IMR-90 (cell line): ENCODE results near the gene ADAMTS18. TPM values are rescaled to one million over a fixed set of nuclear protein-coding genes. Genes with fewer than 3 reads are reported as not detected.

Experiments
- ATAC-seq: fragments of 200-7000 bp; cut with Tn5 transposase; 2 replicates; pipeline ENCODE4 v1.9.1; 2020; ENCODE audit warnings: low read depth, mild to moderate bottlenecking, moderate library complexity
- BruUV-seq: library from RNA; stranded (reverse); fragments of 400-500 nt; replicated peaks from 2 replicates; lab custom pipeline; 2021; lab: Mats Ljungman, UMichigan
- CTCF ChIA-PET: fragments of 300-600 bp; formaldehyde crosslinking; extraction: SDS; loops from one replicate; lab custom pipeline; 2021; ENCODE audit warnings: antibody characterized with exemption; lab: Yijun Ruan, JAX
- POLR2A ChIA-PET: fragments of 300-600 bp; sonication (Branson Sonifier 250); formaldehyde crosslinking; loops from one replicate; lab custom pipeline; 2022; ENCODE audit warnings: antibody characterized with exemption; ENCODE audit not compliant: unreplicated experiment; lab: Charles Lee
- DNase-seq: peaks from one replicate; pipeline ENCODE4 v3.0.0; 2013
- H2AFZ ChIP-seq: replicated peaks from 2 replicates; pipeline ENCODE3; 2013; ENCODE audit warnings: low read length, mild to moderate bottlenecking; ENCODE audit not compliant: poor library complexity
- H2AK5ac ChIP-seq: 2 replicates; pipeline ENCODE4 v1.6.1; 2013; ENCODE audit warnings: low read depth, low read length, inconsistent platforms
- H2AK9ac ChIP-seq: replicated peaks from 2 replicates; pipeline ENCODE3; 2013; ENCODE audit warnings: mild to moderate bottlenecking, low read depth, low read length, moderate library complexity; ENCODE audit not compliant: poor library complexity
- H2BK120ac ChIP-seq: 2 replicates; pipeline ENCODE4 v1.6.1; 2013; ENCODE audit warnings: low read depth, low read length, inconsistent platforms
- H2BK15ac ChIP-seq: 3 replicates; pipeline ENCODE4 v1.6.1; 2013; ENCODE audit warnings: low read depth, low read length, inconsistent platforms
- H2BK20ac ChIP-seq: 2 replicates; pipeline ENCODE4 v1.6.1; 2013; ENCODE audit warnings: low read depth, mild to moderate bottlenecking, inconsistent platforms, low read length, moderate library complexity
- H2BK5ac ChIP-seq: 2 replicates; pipeline ENCODE4 v1.6.1; 2013; ENCODE audit warnings: mild to moderate bottlenecking, low read depth, low read length, inconsistent platforms; ENCODE audit not compliant: poor library complexity, severe bottlenecking
- H3K14ac ChIP-seq: replicated peaks from 2 replicates; pipeline ENCODE4 v1.6.1; 2013; ENCODE audit warnings: low read depth, low read length, inconsistent platforms
- H3K18ac ChIP-seq: 2 replicates; pipeline ENCODE4 v1.6.1; 2013; ENCODE audit warnings: low read depth, low read length, control low read depth
- H3K23ac ChIP-seq: 2 replicates; pipeline ENCODE4 v1.6.1; 2013; ENCODE audit warnings: low read depth, low read length, inconsistent platforms
- H3K27ac ChIP-seq: 2 replicates; pipeline ENCODE4 v1.5.1; 2013; ENCODE audit warnings: mild to moderate bottlenecking, control low read depth, low read length; ENCODE audit not compliant: insufficient read depth
- H3K27me3 ChIP-seq: 2 replicates; pipeline ENCODE4 v1.6.1; 2013; ENCODE audit warnings: low read length; ENCODE audit not compliant: control insufficient read depth, insufficient read depth
- H3K36me3 ChIP-seq: 2 replicates; pipeline ENCODE4 v1.6.1; 2013; ENCODE audit warnings: low read length, mixed read lengths; ENCODE audit not compliant: control insufficient read depth, insufficient read depth
- H3K4ac ChIP-seq: 2 replicates; pipeline ENCODE4 v1.6.1; 2013; ENCODE audit warnings: low read depth, low read length, inconsistent platforms
- H3K4me1 ChIP-seq: 2 replicates; pipeline ENCODE4 v1.6.1; 2013; ENCODE audit warnings: low read length, mixed read lengths; ENCODE audit not compliant: control insufficient read depth, insufficient read depth
- H3K4me2 ChIP-seq: 2 replicates; pipeline ENCODE4 v1.6.1; 2013; ENCODE audit warnings: low read depth, mild to moderate bottlenecking, control low read depth, low read length, moderate library complexity
- H3K4me3 ChIP-seq: 2 replicates; pipeline ENCODE4 v1.5.1; 2013; ENCODE audit warnings: low read depth, mild to moderate bottlenecking, control low read depth, low read length, moderate library complexity; ENCODE audit not compliant: insufficient read depth
- H3K56ac ChIP-seq: 2 replicates; pipeline ENCODE4 v1.6.1; 2013; ENCODE audit warnings: low read length, inconsistent platforms; ENCODE audit not compliant: insufficient read depth; ENCODE audit errors: extremely low read depth
- H3K79me1 ChIP-seq, 2 experiments: 2 replicates each; pipeline ENCODE4 v1.6.1; 2013; ENCODE audit warnings: low read length in 2 of 2, inconsistent platforms in 1 of 2, low read depth in 1 of 2
- H3K9ac ChIP-seq: 2 replicates; pipeline ENCODE4 v1.6.1; 2013; ENCODE audit warnings: low read depth, low read length, control low read depth
- H3K9me1 ChIP-seq: 2 replicates; pipeline ENCODE4 v1.6.1; 2013; ENCODE audit warnings: low read length, inconsistent platforms; ENCODE audit not compliant: insufficient read depth
- H3K9me3 ChIP-seq: 2 replicates; pipeline ENCODE4 v1.6.1; 2013; ENCODE audit warnings: low read length; ENCODE audit not compliant: control insufficient read depth, insufficient read depth
- H4K20me1 ChIP-seq: 2 replicates; pipeline ENCODE4 v1.6.1; 2013; ENCODE audit warnings: low read length, inconsistent platforms; ENCODE audit not compliant: insufficient read depth
- H4K5ac ChIP-seq: 2 replicates; pipeline ENCODE4 v1.6.1; 2013; ENCODE audit warnings: mild to moderate bottlenecking, low read depth, low read length, control low read depth
- H4K8ac ChIP-seq, 2 experiments: 2 replicates each; pipeline ENCODE4 v1.6.1; 2013; ENCODE audit warnings: low read depth in 2 of 2, low read length in 2 of 2, control low read depth in 1 of 2, inconsistent platforms in 1 of 2
- H4K91ac ChIP-seq: 2 replicates; pipeline ENCODE4 v1.6.1; 2013; ENCODE audit warnings: low read depth, low read length, inconsistent platforms; ENCODE audit not compliant: insufficient read depth
- BHLHE40 ChIP-seq: fragments of 150-350 bp; IDR thresholded peaks from 2 replicates; pipeline ENCODE4 v1.6.1; 2016; ENCODE audit warnings: mild to moderate bottlenecking, low read depth, low read length
- CEBPB ChIP-seq: IDR thresholded peaks from 2 replicates; pipeline ENCODE4 v1.6.1; 2012; ENCODE audit warnings: low read depth, low read length, improper control_type of control experiment
- CHD1 ChIP-seq: IDR thresholded peaks from 2 replicates; pipeline ENCODE4 v1.6.1; 2012; ENCODE audit warnings: low read depth, low read length, improper control_type of control experiment
- FOS ChIP-seq: fragments of 150-350 bp; IDR thresholded peaks from 2 replicates; pipeline ENCODE4 v1.6.1; 2016; ENCODE audit warnings: low read depth, low read length
- MAZ ChIP-seq: IDR thresholded peaks from 2 replicates; pipeline ENCODE4 v1.6.1; 2012; ENCODE audit warnings: low read depth, mild to moderate bottlenecking, low read length, improper control_type of control experiment, moderate library complexity, borderline replicate concordance
- POLR2A ChIP-seq: IDR thresholded peaks from 2 replicates; pipeline ENCODE4 v1.6.1; 2012; ENCODE audit warnings: mild to moderate bottlenecking, low read depth, low read length
- RCOR1 ChIP-seq: IDR thresholded peaks from 2 replicates; pipeline ENCODE4 v1.6.1; 2012; ENCODE audit warnings: mild to moderate bottlenecking, low read length, improper control_type of control experiment; ENCODE audit not compliant: insufficient replicate concordance
- RFX5 ChIP-seq: IDR thresholded peaks from 2 replicates; pipeline ENCODE4 v1.8.0; 2012; ENCODE audit warnings: low read depth, mild to moderate bottlenecking, low read length, moderate library complexity
- SMC3 ChIP-seq: fragments of 150-350 bp; IDR thresholded peaks from 2 replicates; pipeline ENCODE4 v1.6.1; 2016; ENCODE audit warnings: low read depth, mild to moderate bottlenecking, antibody characterized with exemption, low read length, moderate library complexity
- WGBS, 2 experiments: methylation state at CpG; one replicate each; pipeline versions ENCODE4 v1.1.5 to v1.1.7; 2013; ENCODE audit warnings: missing lambda C conversion rate in 2 of 2; ENCODE audit not compliant: insufficient read length in 1 of 2; ENCODE audit errors: extremely low coverage in 2 of 2; 5-methylcytosine and 5-hydroxymethylcytosine counted together
- dilution Hi-C: fragments of 300-500 bp; cut with HindIII; formaldehyde crosslinking; loops from one replicate; pipeline ENCODE4 v1.14.3; 2018; ENCODE audit warnings: low sequenced_read_pairs; ENCODE audit not compliant: unreplicated experiment
- in situ Hi-C: fragments of 300-500 bp; cut with MboI; formaldehyde crosslinking; loops from 3 replicates; pipeline ENCODE4 v1.14.3; 2019; ENCODE audit warnings: low sequenced_read_pairs, inconsistent platforms, mixed read lengths
- intact Hi-C: fragments of 100-400 bp; cut with micrococcal nuclease; formaldehyde crosslinking; loops from 2 replicates; pipeline ENCODE4 v1.10.0; 2022
- polyA plus RNA-seq, 3 experiments: library from polyadenylated mRNA; depleted of rRNA; stranded (reverse); fragments of >200 nt; gene quantifications; 2 replicates each; pipeline ENCODE4 v1.2.3, GENCODE V29; 2012; ENCODE audit warnings: low replicate concordance in 1 of 3
- total RNA-seq: library from RNA; depleted of rRNA; stranded (reverse); fragments of >200 nt; gene quantifications from 2 replicates; pipeline ENCODE4 v1.2.3, GENCODE V29; 2012
- TF ChIP-seq, protein P1 (sequence below): conservative IDR thresholded peaks from 2 replicates; pipeline ENCODE4 v1.5.1; 2012; ENCODE audit warnings: mild to moderate bottlenecking, low read depth, low read length, improper control_type of control experiment
- TF ChIP-seq, protein P2 (sequence below): fragments of 150-350 bp; IDR thresholded peaks from 2 replicates; pipeline ENCODE4 v1.6.1; 2017; ENCODE audit warnings: mild to moderate bottlenecking, antibody characterized with exemption, low read length, low read depth
- TF ChIP-seq, protein P3 (sequence below): fragments of 150-350 bp; IDR thresholded peaks from 2 replicates; pipeline ENCODE4 v1.6.1; 2016; ENCODE audit warnings: low read depth, mild to moderate bottlenecking, low read length, moderate library complexity, borderline replicate concordance

Gene ADAMTS18
- total and polyA plus RNA-seq, 2 of the 4 experiments (the other 2 are of a cell fraction) = not detected

DNA sequence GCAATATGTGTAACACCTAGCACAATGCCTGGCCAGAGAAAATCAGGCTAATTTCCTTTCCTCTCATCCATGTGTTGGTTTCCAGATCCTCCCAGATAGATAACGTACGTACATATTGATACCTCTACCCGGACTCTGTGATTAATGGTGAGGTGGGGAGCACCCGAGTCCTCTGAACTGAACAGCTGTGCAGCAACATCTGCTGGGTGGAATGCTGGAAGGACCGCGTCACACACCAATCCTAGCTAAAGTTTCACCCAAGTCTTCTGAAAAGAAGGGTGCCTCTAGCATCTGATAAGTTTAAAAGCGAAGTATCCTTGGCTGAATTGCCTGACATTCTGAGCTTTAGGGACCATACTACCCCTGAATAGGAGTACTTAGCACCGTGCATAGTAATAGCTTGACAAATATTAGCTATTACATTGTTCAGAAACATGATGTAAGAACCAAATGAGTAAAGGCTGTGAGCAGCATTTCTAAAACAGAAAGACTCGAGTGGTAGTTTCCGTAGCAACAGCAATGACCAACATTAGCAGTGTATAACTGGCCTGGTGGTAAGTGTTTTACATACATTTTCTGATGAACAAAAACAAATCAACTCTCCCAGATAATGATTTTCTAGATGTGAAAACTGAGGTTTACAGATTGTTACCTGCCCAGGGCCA, 144.3 kb downstream of the ADAMTS18 start:
- no peak overlapping the region for H3K14ac ChIP-seq
- no peak overlapping the region for H2BK120ac ChIP-seq
- H2AK5ac ChIP-seq = no peak overlapping the region
- H3K79me1 ChIP-seq = no peaks in the 10 kb centered on the region
- dilution Hi-C loops (no loop called here), intact Hi-C loops (no loop called here), in situ Hi-C loops (no loop called here)
- H4K91ac ChIP-seq = no peak overlapping the region
- no peaks in the 10 kb centered on the region for H3K9me1 ChIP-seq
- H3K4me1 ChIP-seq = peaks cover 6% of the 10 kb centered on the region
- no peak overlapping the region for H4K5ac ChIP-seq
- BruUV-seq = no TSS peak
- no peak for ATAC-seq
- H3K4me3 ChIP-seq = no peak overlapping the region
- no peaks in the 10 kb centered on the region for H4K20me1 ChIP-seq
- ChIA-PET CTCF (no interaction called here), POLR2A (no interaction called here)
- H3K18ac ChIP-seq = no peak overlapping the region
- H2BK15ac ChIP-seq = 0 out of 3 replicates have a peak overlapping the region, but pooled peaks have one; percentile 1
- TF ChIP-seq, protein P1, sequence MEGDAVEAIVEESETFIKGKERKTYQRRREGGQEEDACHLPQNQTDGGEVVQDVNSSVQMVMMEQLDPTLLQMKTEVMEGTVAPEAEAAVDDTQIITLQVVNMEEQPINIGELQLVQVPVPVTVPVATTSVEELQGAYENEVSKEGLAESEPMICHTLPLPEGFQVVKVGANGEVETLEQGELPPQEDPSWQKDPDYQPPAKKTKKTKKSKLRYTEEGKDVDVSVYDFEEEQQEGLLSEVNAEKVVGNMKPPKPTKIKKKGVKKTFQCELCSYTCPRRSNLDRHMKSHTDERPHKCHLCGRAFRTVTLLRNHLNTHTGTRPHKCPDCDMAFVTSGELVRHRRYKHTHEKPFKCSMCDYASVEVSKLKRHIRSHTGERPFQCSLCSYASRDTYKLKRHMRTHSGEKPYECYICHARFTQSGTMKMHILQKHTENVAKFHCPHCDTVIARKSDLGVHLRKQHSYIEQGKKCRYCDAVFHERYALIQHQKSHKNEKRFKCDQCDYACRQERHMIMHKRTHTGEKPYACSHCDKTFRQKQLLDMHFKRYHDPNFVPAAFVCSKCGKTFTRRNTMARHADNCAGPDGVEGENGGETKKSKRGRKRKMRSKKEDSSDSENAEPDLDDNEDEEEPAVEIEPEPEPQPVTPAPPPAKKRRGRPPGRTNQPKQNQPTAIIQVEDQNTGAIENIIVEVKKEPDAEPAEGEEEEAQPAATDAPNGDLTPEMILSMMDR = no peak
- TF ChIP-seq POLR2A (no peak), SMC3 (no peak), MAZ (no peak), FOS (no peak), RFX5 (no peak), CHD1 (no peak), RCOR1 (no peak), BHLHE40 (no peak), CEBPB (no peak)
- TF ChIP-seq, protein P2, sequence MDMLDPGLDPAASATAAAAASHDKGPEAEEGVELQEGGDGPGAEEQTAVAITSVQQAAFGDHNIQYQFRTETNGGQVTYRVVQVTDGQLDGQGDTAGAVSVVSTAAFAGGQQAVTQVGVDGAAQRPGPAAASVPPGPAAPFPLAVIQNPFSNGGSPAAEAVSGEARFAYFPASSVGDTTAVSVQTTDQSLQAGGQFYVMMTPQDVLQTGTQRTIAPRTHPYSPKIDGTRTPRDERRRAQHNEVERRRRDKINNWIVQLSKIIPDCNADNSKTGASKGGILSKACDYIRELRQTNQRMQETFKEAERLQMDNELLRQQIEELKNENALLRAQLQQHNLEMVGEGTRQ = no peak
- TF ChIP-seq, protein P3, sequence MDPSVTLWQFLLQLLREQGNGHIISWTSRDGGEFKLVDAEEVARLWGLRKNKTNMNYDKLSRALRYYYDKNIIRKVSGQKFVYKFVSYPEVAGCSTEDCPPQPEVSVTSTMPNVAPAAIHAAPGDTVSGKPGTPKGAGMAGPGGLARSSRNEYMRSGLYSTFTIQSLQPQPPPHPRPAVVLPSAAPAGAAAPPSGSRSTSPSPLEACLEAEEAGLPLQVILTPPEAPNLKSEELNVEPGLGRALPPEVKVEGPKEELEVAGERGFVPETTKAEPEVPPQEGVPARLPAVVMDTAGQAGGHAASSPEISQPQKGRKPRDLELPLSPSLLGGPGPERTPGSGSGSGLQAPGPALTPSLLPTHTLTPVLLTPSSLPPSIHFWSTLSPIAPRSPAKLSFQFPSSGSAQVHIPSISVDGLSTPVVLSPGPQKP = no peak
- H2BK5ac ChIP-seq = no peak overlapping the region
- H2BK20ac ChIP-seq = no peak overlapping the region
- WGBS, 2 experiments = no CpG with 5 or more reads among the region's 10 CpGs
- H2AFZ ChIP-seq = no peak overlapping the region
- H3K56ac ChIP-seq = no peak overlapping the region
- DNase-seq = peak; percentile 59
- H3K27ac ChIP-seq = no peak overlapping the region
- H3K4me2 ChIP-seq = no peak overlapping the region
- no peak overlapping the region for H3K23ac ChIP-seq
- no peak overlapping the region for H3K4ac ChIP-seq
- no peaks in the 10 kb centered on the region for H3K9me3 ChIP-seq
- no peaks in the 10 kb centered on the region for H3K36me3 ChIP-seq
- no peak overlapping the region for H3K9ac ChIP-seq
- H2AK9ac ChIP-seq = no peak overlapping the region
- H3K27me3 ChIP-seq = no peaks in the 10 kb centered on the region
- H4K8ac ChIP-seq = no peak overlapping the region; a peak in 1 of 4 replicates
